CD4-positive, alpha-beta T cell treated with Interferon alpha-2 for 1 hour (primary cell): ENCODE measurements around the gene PTRH1.

Experiments
- DNase-seq, 2 donors: peaks; one replicate each; pipeline ENCODE4 v3.0.0-alpha.2; 2020 to 2022

Gene PTRH1

GRCh38 chr9:127741831-127742434 lies 26.5 kb upstream of the PTRH1 start:
- DNase-seq: no peak

- no peak for DNase-seq
Observed at GRCh38 chr9:127739614-127740330, 24.3 kb upstream of the PTRH1 start.

- DNase-seq: no peak
Observed at GRCh38 chr9:127738666-127739065, 23.2 kb upstream of the PTRH1 start.

- no peak for DNase-seq
Observed at GRCh38 chr9:127735530-127736185, 20.2 kb upstream of the PTRH1 start.

- peak; percentile 98 to 99 for DNase-seq
Observed at GRCh38 chr9:127734747-127735529, 19.5 kb upstream of the PTRH1 start, which contains the start of gene TOR2A. Gene TOR2A (minus strand): TSS chr9:127735294. CDS start chr9:127735270, 24 bp downstream.

- no peak for DNase-seq
Observed at GRCh38 chr9:127734247-127734746, 18.8 kb upstream of the PTRH1 start.

- DNase-seq: no peak
Observed at GRCh38 chr9:127733614-127734013, 18.2 kb upstream of the PTRH1 start.

GRCh38 chr9:127732444-127732843 lies 17.0 kb upstream of the PTRH1 start:
- DNase-seq: no peak

GRCh38 chr9:127731938-127732337 lies 16.5 kb upstream of the PTRH1 start:
- no peak for DNase-seq

- no peak for DNase-seq
Observed at GRCh38 chr9:127730799-127731410, 15.4 kb upstream of the PTRH1 start.

GRCh38 chr9:127730262-127730661 lies 14.8 kb upstream of the PTRH1 start:
- no peak for DNase-seq

GRCh38 chr9:127729522-127730256 lies 14.2 kb upstream of the PTRH1 start:
- no peak for DNase-seq

GRCh38 chr9:127728808-127729207 lies 13.3 kb upstream of the PTRH1 start:
- DNase-seq: no peak

- DNase-seq: no peak
Observed at GRCh38 chr9:127726871-127727270, 11.4 kb upstream of the PTRH1 start.

- DNase-seq: no peak
Observed at GRCh38 chr9:127724012-127724411, 8.5 kb upstream of the PTRH1 start.

GRCh38 chr9:127723444-127723843 lies 8.0 kb upstream of the PTRH1 start:
- no peak for DNase-seq

GRCh38 chr9:127723013-127723412 lies 7.5 kb upstream of the PTRH1 start:
- DNase-seq: no peak

- DNase-seq: no peak
Observed at GRCh38 chr9:127722055-127722745, 6.7 kb upstream of the PTRH1 start.

- peak in 1 of 2 donors; percentile 28 for DNase-seq
Observed at GRCh38 chr9:127721391-127721821, 5.9 kb upstream of the PTRH1 start.

GRCh38 chr9:127720865-127721227 lies 5.4 kb upstream of the PTRH1 start:
- DNase-seq: no peak
